Caco-2 (cell line): ENCODE measurements around the gene RBM8A. TPM values are rescaled to one million over a fixed set of nuclear protein-coding genes. Genes with fewer than 3 reads are reported as not detected.
A peak's percentile ranks its signal among the peaks of the same experiment; 100 is the strongest.

Experiments
- BruUV-seq: library from RNA; stranded (reverse); fragments of 400-500 nt; replicated peaks from 2 replicates; lab custom pipeline; 2021; lab: Mats Ljungman, UMichigan
- CTCF ChIA-PET: fragments of 300-600 bp; sonication (Branson Sonifier 250); formaldehyde crosslinking; loops from one replicate; lab custom pipeline; 2022; ENCODE audit warnings: antibody characterized with exemption; lab: Charles Lee
- POLR2A ChIA-PET: fragments of 300-600 bp; sonication (Branson Sonifier 250); formaldehyde crosslinking; loops from one replicate; lab custom pipeline; 2022; ENCODE audit warnings: antibody characterized with exemption; lab: Charles Lee
- DNase-seq, 2 experiments: peaks; one replicate each; pipeline versions ENCODE4 v3.0.0 to v3.0.0-alpha.2; 2020 to 2022
- H3K27me3 ChIP-seq: replicated peaks from 2 replicates; pipeline ENCODE4 v1.6.0; 2011; ENCODE audit warnings: low read length; ENCODE audit not compliant: control insufficient read depth, insufficient read depth
- H3K36me3 ChIP-seq: 2 replicates; pipeline ENCODE4 v1.5.1; 2011; ENCODE audit warnings: low read length; ENCODE audit not compliant: control insufficient read depth, insufficient read depth
- H3K4me1 ChIP-seq: fragments of 250-450 bp; sonication (Bioruptor Pico); 2 replicates; pipeline ENCODE4 v1.5.1; 2020; ENCODE audit warnings: mild to moderate bottlenecking
- H3K4me3 ChIP-seq: 2 replicates; pipeline ENCODE4 v1.5.1; 2011; ENCODE audit warnings: low read depth, mild to moderate bottlenecking, control low read depth, low read length
- H3K9me3 ChIP-seq: fragments of 250-450 bp; sonication (Bioruptor Pico); 2 replicates; pipeline ENCODE4 v1.5.1; 2020; ENCODE audit warnings: mild to moderate bottlenecking, moderate library complexity
- H3K27ac Mint-ChIP-seq: one replicate; pipeline ENCODE4 v1.8.0; 2022; ENCODE audit warnings: mixed read lengths; ENCODE audit not compliant: unreplicated experiment
- H3K27me3 Mint-ChIP-seq: one replicate; pipeline ENCODE4 v1.8.0; 2022; ENCODE audit warnings: mixed read lengths; ENCODE audit not compliant: insufficient read depth, unreplicated experiment
- H3K36me3 Mint-ChIP-seq: one replicate; pipeline ENCODE4 v1.8.0; 2022; ENCODE audit warnings: mild to moderate bottlenecking, mixed read lengths; ENCODE audit not compliant: insufficient read depth, unreplicated experiment
- H3K4me1 Mint-ChIP-seq: one replicate; pipeline ENCODE4 v1.8.0; 2022; ENCODE audit warnings: low read depth, mixed read lengths; ENCODE audit not compliant: unreplicated experiment
- H3K4me3 Mint-ChIP-seq: one replicate; pipeline ENCODE4 v1.8.0; 2022; ENCODE audit warnings: mild to moderate bottlenecking, moderate library complexity, mixed read lengths; ENCODE audit not compliant: unreplicated experiment
- H3K9me3 Mint-ChIP-seq: one replicate; pipeline ENCODE4 v1.8.0; 2022; ENCODE audit warnings: mixed read lengths; ENCODE audit not compliant: unreplicated experiment
- CTCF ChIP-seq, 2 experiments: fragments of 200-600 bp in 1 of 2; IDR thresholded peaks; 1 replicate in 1 of 2; 2 replicates in 1 of 2; pipeline versions ENCODE4 v1.5.1 to v1.8.0; 2011 to 2022; ENCODE audit warnings: antibody characterized with exemption in 1 of 2, control low read depth in 1 of 2, inconsistent platforms in 1 of 2, low read depth in 1 of 2, low read length in 1 of 2, mild to moderate bottlenecking in 1 of 2, moderate library complexity in 1 of 2; ENCODE audit not compliant: insufficient read depth in 1 of 2, severe bottlenecking in 1 of 2, unreplicated experiment in 1 of 2
- intact Hi-C: fragments of 100-400 bp; cut with micrococcal nuclease; formaldehyde crosslinking; loops from one replicate; pipeline ENCODE4 v1.10.0; 2022; ENCODE audit not compliant: unreplicated experiment
- total RNA-seq: library from RNA; stranded (reverse); gene quantifications from 2 replicates; pipeline ENCODE4 v1.2.3, GENCODE V29; 2022

Gene RBM8A
- total RNA-seq, 1 experiment from 2014 or later: 185 TPM

- Mint-ChIP-seq H3K4me3 (peak overlapping the region; percentile 94), H3K27me3 (no peaks in the 10 kb centered on the region), H3K27ac (peak overlapping the region; percentile 79), H3K9me3 (no peaks in the 10 kb centered on the region), H3K4me1 (peaks cover 7% of the 10 kb centered on the region), H3K36me3 (peaks cover 6% of the 10 kb centered on the region)
- BruUV-seq: no TSS peak
- POLR2A ChIA-PET: no interaction called here
- no peak for TF ChIP-seq CTCF (IDR thresholded peaks at IDR 0.05; ENCODE audit: insufficient read depth in 1 of 2, low read depth in 1 of 2, low read length in 1 of 2, severe bottlenecking in 1 of 2, unreplicated experiment in 1 of 2)
- CTCF ChIA-PET: no interaction called here
- Histone ChIP-seq H3K27me3 (no peaks in the 10 kb centered on the region), H3K36me3 (no peaks in the 10 kb centered on the region), H3K4me1 (no peaks in the 10 kb centered on the region), H3K9me3 (no peaks in the 10 kb centered on the region), H3K4me3 (peak overlapping the region; percentile 76)
- intact Hi-C loops: no loop called here
- no peak for DNase-seq
Observed at GRCh38 chr1:145917595-145917994, 9.7 kb downstream of the RBM8A start.

- H3K4me1 Mint-ChIP-seq: peaks cover 7% of the 10 kb centered on the region
- ChIA-PET CTCF (interaction anchor here (0.6 kb wide), 1 partner anchor 18 kb away, joined by 4 read pairs; no protein-coding TSS in a partner anchor), POLR2A (no interaction called here)
- Histone ChIP-seq H3K36me3 (no peaks in the 10 kb centered on the region), H3K4me1 (no peaks in the 10 kb centered on the region), H3K4me3 (no peak overlapping the region), H3K9me3 (no peaks in the 10 kb centered on the region), H3K27me3 (no peaks in the 10 kb centered on the region)
- intact Hi-C loops: no loop called here
- no TSS peak for BruUV-seq
- peak overlapping the region; percentile 94 for H3K4me3 Mint-ChIP-seq
- H3K36me3 Mint-ChIP-seq: peaks cover 6% of the 10 kb centered on the region
- no peaks in the 10 kb centered on the region for H3K9me3 Mint-ChIP-seq
- DNase-seq: no peak
- H3K27ac Mint-ChIP-seq: no peak overlapping the region
- no peak for TF ChIP-seq CTCF (IDR thresholded peaks at IDR 0.05; ENCODE audit: insufficient read depth in 1 of 2, low read depth in 1 of 2, low read length in 1 of 2, severe bottlenecking in 1 of 2, unreplicated experiment in 1 of 2)
- no peaks in the 10 kb centered on the region for H3K27me3 Mint-ChIP-seq
Observed at GRCh38 chr1:145916745-145917144, 10.5 kb downstream of the RBM8A start.

- ChIA-PET POLR2A (no interaction called here), CTCF (interaction anchor here (1.8 kb wide), 1 partner anchor 20 kb away, joined by 10 read pairs; no protein-coding TSS in a partner anchor)
- Histone ChIP-seq H3K27me3 (no peaks in the 10 kb centered on the region), H3K4me3 (no peak overlapping the region), H3K36me3 (no peaks in the 10 kb centered on the region), H3K4me1 (no peaks in the 10 kb centered on the region), H3K9me3 (no peaks in the 10 kb centered on the region)
- no peak overlapping the region for H3K4me3 Mint-ChIP-seq
- BruUV-seq: no TSS peak
- no peak overlapping the region for H3K27ac Mint-ChIP-seq
- no peaks in the 10 kb centered on the region for H3K36me3 Mint-ChIP-seq
- intact Hi-C loops: no loop called here
- H3K4me1 Mint-ChIP-seq: no peaks in the 10 kb centered on the region
- H3K9me3 Mint-ChIP-seq: no peaks in the 10 kb centered on the region
- DNase-seq: no peak
- H3K27me3 Mint-ChIP-seq: no peaks in the 10 kb centered on the region
- no peak for TF ChIP-seq CTCF (IDR thresholded peaks at IDR 0.05; ENCODE audit: insufficient read depth in 1 of 2, low read depth in 1 of 2, low read length in 1 of 2, severe bottlenecking in 1 of 2, unreplicated experiment in 1 of 2)
Observed at GRCh38 chr1:145912128-145912641, 15.1 kb downstream of the RBM8A start.
